ENCODE data around the gene SAMD9.
"Not testable (repeated sequence)": the region's sequence is repeated elsewhere in the genome, so short reads cannot be mapped to it uniquely, and the experiment has no call there.

- TF ChIP-seq CTCF (IDR thresholded peaks at IDR 0.05; ENCODE audit: low read depth, low read length); POLR2A (IDR thresholded peaks at IDR 0.05; ENCODE audit: extremely low read depth, insufficient read length); MAX (IDR thresholded peaks at IDR 0.05; ENCODE audit: low read depth, low read length): not testable (repeated sequence)
Measured at GRCh38 chr7:93126954-93127353, 9.2 kb upstream of the SAMD9 start.

All from NB4 (cell line).